ENCODE data around the gene RASGRP4. TPM values are rescaled to one million over a fixed set of nuclear protein-coding genes. Genes with fewer than 3 reads are reported as not detected.

RASGRP4 gene
- polyA plus RNA-seq, 2 of the 4 experiments (the other 2 are of a cell fraction): 0.22 to 0.30 TPM

GRCh38 chr19:38394488-38394887 is 31.5 kb downstream of the RASGRP4 start:
- Histone ChIP-seq H3K4me2 (no peak overlapping the region), H3K27ac (no peak overlapping the region), H3K4me3 (no peak overlapping the region), H3K9me3 (no peaks in the 10 kb centered on the region), H3K4me1 (peaks cover 28% of the 10 kb centered on the region)
- CTCF ChIA-PET: interaction anchor here (0.5 to 14.1 kb wide), 8 partner anchors 5 to 670 kb away, joined by 3 to 254 read pairs (median 4); partner anchors contain the start of genes FAM98C, GGN, MRPS12 and PSMD8
- ATAC-seq: no peak
- FAIRE-seq: no peak
- no peak for TF ChIP-seq RARB (CRISPR knock-in tag; IDR thresholded peaks at IDR 0.05)
- TF ChIP-seq ZNF302 (CRISPR knock-in tag; IDR thresholded peaks at IDR 0.05): no peak
- TF ChIP-seq NFE2L2 (conservative IDR thresholded peaks at IDR 0.05; ENCODE audit: low read length): no peak
- no peak for TF ChIP-seq E2F6 (IDR thresholded peaks at IDR 0.05; ENCODE audit: borderline replicate concordance, low read depth)
- TF ChIP-seq HOXB5 (CRISPR knock-in tag; IDR thresholded peaks at IDR 0.05): no peak
- WGBS (ENCODE audit: missing lambda C conversion rate): 94% methylated on average over 30 of the region's 30 CpGs
- POLR2A ChIA-PET: interaction anchor here (1.6 to 1.8 kb wide), 2 partner anchors 8 to 20 kb away, joined by 4 to 6 read pairs; partner anchors contain the start of genes FAM98C and PSMD8
- DNase-seq (ENCODE audit: low read depth in 1 of 2, low spot score in 1 of 2): no peak

DNA sequence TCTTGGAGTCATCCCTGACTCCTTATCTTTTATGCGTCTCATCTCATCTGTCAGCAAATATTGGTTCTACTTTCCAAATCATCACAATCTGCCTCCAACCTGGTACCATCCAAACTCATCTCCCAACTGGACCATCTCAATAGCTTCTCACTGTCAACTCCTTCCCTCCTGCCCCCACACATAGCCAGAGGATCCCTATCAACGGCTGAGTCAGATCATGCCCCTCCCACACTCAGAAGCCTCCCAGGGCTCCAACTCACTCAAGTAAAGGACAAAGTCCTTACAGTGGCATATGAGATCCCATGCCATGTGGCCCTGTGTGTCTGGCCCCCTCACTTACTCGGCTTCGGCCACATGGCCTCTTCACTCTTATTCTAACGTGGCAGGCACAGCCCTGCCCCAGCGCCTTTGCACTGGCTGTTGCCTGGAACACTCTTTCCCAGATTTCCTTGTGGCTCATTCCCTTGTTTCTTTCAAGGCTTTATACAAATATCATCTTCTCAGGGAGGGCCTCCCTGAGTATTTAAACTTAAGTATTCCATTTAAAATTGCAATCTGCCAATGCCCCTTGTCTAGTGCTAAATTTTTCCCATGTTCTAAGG is 33.2 kb downstream of the RASGRP4 start:
- FAIRE-seq: peak; percentile 98
- POLR2A ChIA-PET: interaction anchor here (1.8 kb wide), 1 partner anchor 19 kb away, joined by 6 read pairs; the partner anchor contains the start of gene PSMD8

More for the DNA sequence above, 33.2 kb downstream of the RASGRP4 start:
- Histone ChIP-seq H3K4me3 (no peak overlapping the region), H3K4me2 (peak overlapping the region; percentile 62), H3K4me1 (peaks cover 36% of the 10 kb centered on the region), H3K27ac (peak overlapping the region; percentile 61 to 74), H3K9me3 (no peaks in the 10 kb centered on the region)
- 43% methylated on average over 6 of the region's 6 CpGs for WGBS (ENCODE audit: missing lambda C conversion rate)
- peak; percentile 83; the same call in 1 of the 2 replicates for TF ChIP-seq MYC (IDR thresholded peaks at IDR 0.05; ENCODE audit: borderline replicate concordance, low read length)
- no peak for TF ChIP-seq FOSL2 (IDR thresholded peaks at IDR 0.05)
- TF ChIP-seq FOSL2 (CRISPR knock-in tag; IDR thresholded peaks at IDR 0.05): 0 out of 2 replicates have a peak, but pooled peaks have one; percentile 4
- TF ChIP-seq HEYL (CRISPR knock-in tag; IDR thresholded peaks at IDR 0.05): no peak
- TF ChIP-seq, protein P1, sequence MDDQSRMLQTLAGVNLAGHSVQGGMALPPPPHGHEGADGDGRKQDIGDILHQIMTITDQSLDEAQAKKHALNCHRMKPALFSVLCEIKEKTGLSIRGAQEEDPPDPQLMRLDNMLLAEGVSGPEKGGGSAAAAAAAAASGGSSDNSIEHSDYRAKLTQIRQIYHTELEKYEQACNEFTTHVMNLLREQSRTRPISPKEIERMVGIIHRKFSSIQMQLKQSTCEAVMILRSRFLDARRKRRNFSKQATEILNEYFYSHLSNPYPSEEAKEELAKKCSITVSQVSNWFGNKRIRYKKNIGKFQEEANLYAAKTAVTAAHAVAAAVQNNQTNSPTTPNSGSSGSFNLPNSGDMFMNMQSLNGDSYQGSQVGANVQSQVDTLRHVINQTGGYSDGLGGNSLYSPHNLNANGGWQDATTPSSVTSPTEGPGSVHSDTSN (IDR thresholded peaks at IDR 0.05): no peak
- TF ChIP-seq SMC3 (IDR thresholded peaks at IDR 0.05): no peak
- 0 out of 2 replicates have a peak, but pooled peaks have one; percentile 32 for TF ChIP-seq HOXB5 (CRISPR knock-in tag; IDR thresholded peaks at IDR 0.05)
- TF ChIP-seq E2F6 (IDR thresholded peaks at IDR 0.05; ENCODE audit: borderline replicate concordance, low read depth): 0 out of 2 replicates have a peak, but pooled peaks have one; percentile 37
- 0 out of 2 replicates have a peak, but pooled peaks have one; percentile 34 for TF ChIP-seq KDM1A (IDR thresholded peaks at IDR 0.05; ENCODE audit: low read depth)
- TF ChIP-seq, protein P2, sequence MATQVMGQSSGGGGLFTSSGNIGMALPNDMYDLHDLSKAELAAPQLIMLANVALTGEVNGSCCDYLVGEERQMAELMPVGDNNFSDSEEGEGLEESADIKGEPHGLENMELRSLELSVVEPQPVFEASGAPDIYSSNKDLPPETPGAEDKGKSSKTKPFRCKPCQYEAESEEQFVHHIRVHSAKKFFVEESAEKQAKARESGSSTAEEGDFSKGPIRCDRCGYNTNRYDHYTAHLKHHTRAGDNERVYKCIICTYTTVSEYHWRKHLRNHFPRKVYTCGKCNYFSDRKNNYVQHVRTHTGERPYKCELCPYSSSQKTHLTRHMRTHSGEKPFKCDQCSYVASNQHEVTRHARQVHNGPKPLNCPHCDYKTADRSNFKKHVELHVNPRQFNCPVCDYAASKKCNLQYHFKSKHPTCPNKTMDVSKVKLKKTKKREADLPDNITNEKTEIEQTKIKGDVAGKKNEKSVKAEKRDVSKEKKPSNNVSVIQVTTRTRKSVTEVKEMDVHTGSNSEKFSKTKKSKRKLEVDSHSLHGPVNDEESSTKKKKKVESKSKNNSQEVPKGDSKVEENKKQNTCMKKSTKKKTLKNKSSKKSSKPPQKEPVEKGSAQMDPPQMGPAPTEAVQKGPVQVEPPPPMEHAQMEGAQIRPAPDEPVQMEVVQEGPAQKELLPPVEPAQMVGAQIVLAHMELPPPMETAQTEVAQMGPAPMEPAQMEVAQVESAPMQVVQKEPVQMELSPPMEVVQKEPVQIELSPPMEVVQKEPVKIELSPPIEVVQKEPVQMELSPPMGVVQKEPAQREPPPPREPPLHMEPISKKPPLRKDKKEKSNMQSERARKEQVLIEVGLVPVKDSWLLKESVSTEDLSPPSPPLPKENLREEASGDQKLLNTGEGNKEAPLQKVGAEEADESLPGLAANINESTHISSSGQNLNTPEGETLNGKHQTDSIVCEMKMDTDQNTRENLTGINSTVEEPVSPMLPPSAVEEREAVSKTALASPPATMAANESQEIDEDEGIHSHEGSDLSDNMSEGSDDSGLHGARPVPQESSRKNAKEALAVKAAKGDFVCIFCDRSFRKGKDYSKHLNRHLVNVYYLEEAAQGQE (IDR thresholded peaks at IDR 0.05): no peak
- peak; percentile 28 for TF ChIP-seq MAFK (IDR thresholded peaks at IDR 0.05; ENCODE audit: partially characterized antibody)
- TF ChIP-seq, protein P3, sequence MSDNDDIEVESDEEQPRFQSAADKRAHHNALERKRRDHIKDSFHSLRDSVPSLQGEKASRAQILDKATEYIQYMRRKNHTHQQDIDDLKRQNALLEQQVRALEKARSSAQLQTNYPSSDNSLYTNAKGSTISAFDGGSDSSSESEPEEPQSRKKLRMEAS (IDR thresholded peaks at IDR 0.05): peak; percentile 79
- no peak for TF ChIP-seq RNF2 (IDR thresholded peaks at IDR 0.05; ENCODE audit: borderline replicate concordance, low read depth)
- peak; percentile 7 to 17; a peak in 3 of 6 replicates for ATAC-seq
- CTCF ChIA-PET: interaction anchor here (0.6 to 12.4 kb wide), 11 partner anchors 8 to 537 kb away, joined by 3 to 254 read pairs (median 4); partner anchors contain the start of genes FAM98C, MRPS12, PSMD8 and SARS2
- peak; percentile 66 to 79 for DNase-seq (ENCODE audit: low read depth in 1 of 2, low spot score in 1 of 2)

Measured in A549 (cell line).